Measurements from ENCODE around the gene CD109.
A peak's percentile ranks its signal among the peaks of the same experiment; 100 is the strongest.

DNA sequence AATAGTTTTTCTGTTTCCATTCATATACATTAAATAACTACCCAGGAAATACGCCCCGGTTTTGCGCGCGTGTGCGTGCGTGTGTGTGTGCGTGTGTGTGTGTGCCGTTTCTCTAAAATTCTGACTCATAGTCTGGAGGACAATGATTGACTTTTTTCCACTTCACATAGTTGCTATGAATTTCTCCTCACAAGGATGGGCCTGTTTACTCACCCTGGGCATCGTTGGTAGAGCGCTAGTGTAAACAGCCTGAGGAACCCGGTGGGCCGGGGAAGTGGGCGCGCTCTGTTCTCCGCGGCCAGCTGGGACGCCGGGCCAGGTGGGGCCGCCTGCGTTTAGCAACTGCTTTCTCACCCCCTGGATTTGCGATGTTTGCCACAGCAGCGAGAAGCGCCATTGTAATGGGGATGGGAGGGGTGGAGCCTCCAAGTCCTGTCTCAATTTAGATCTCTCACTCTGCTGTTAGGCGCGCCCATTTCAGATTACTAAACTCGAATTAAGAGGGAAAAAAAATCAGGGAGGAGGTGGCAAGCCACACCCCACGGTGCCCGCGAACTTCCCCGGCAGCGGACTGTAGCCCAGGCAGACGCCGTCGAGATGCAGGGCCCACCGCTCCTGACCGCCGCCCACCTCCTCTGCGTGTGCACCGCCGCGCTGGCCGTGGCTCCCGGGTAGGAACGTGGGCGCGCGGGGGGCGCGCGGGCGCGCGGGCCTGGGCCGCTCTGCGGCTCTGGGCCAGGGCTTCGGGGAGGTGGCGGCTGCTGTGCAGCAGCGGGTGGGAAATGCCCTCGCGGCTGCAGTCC, at the start of gene CD109:
- TF ChIP-seq EZH2 (IDR thresholded peaks at IDR 0.05) (no peak), POLR2AphosphoS5 (IDR thresholded peaks at IDR 0.05; ENCODE audit: borderline replicate concordance, low read depth, low read length) (0 out of 2 replicates have a peak, but pooled peaks have one; percentile 53), FOXP2 (optimal IDR thresholded peaks at IDR 0.05; ENCODE audit: control extremely low read depth, extremely low read length, insufficient read depth) (no peak)

All from SK-N-MC (cell line).